ENCODE data around the gene SNED1.

GRCh38 chr2:241116606-241117560 lies 118.5 kb downstream of the SNED1 start:
- TF ChIP-seq REST (IDR thresholded peaks at IDR 0.05; ENCODE audit: unreplicated experiment): no peak
- TF ChIP-seq CTCF (conservative IDR thresholded peaks at IDR 0.05; ENCODE audit: low read depth in 2 of 2): no peak

Measured in GM23338 (cell line).